Hematopoietic multipotent progenitor cell treated with erythropoietin and hydrocortisone succinate and interleukin-3 and kit ligand, for 17 days (in vitro differentiated cells): ENCODE results near the gene HEBP2.
"Not testable (repeated sequence)": the region's sequence is repeated elsewhere in the genome, so short reads cannot be mapped to it uniquely, and the experiment has no call there.

Source experiments
- DNase-seq: peaks from one replicate; pipeline ENCODE4 v3.0.0-alpha.2; 2015; ENCODE audit warnings: low spot score

HEBP2 gene

GRCh38 chr6:138403801-138404665 is at the start of gene HEBP2:
Gene HEBP2 (plus strand): TSS chr6:138404223. CDS start chr6:138404496, 273 bp downstream.
- peak; percentile 59 for DNase-seq

- DNase-seq: no peak
Observed at GRCh38 chr6:138357928-138358327, 46.1 kb upstream of the HEBP2 start.

- not testable (repeated sequence) for DNase-seq
Observed at GRCh38 chr6:138368684-138369083, 35.3 kb upstream of the HEBP2 start.

GRCh38 chr6:138370631-138371451 is 33.2 kb upstream of the HEBP2 start:
- no peak for DNase-seq

GRCh38 chr6:138371452-138371711 is 32.6 kb upstream of the HEBP2 start:
- no peak for DNase-seq

GRCh38 chr6:138371720-138372119 is 32.3 kb upstream of the HEBP2 start:
- no peak for DNase-seq

GRCh38 chr6:138372711-138373463 is 31.1 kb upstream of the HEBP2 start:
- no peak for DNase-seq

GRCh38 chr6:138374230-138374629 is 29.8 kb upstream of the HEBP2 start:
- DNase-seq: no peak

GRCh38 chr6:138374815-138375214 is 29.2 kb upstream of the HEBP2 start:
- no peak for DNase-seq

GRCh38 chr6:138377042-138377441 is 27.0 kb upstream of the HEBP2 start:
- no peak for DNase-seq

GRCh38 chr6:138377844-138378243 is 26.2 kb upstream of the HEBP2 start, which contains the start of gene SMIM28:
Gene SMIM28 (plus strand): TSS chr6:138377905. CDS start chr6:138378073, 168 bp downstream.
- DNase-seq: no peak

- DNase-seq: no peak
Observed at GRCh38 chr6:138378463-138378862, 25.6 kb upstream of the HEBP2 start.

- no peak for DNase-seq
Observed at GRCh38 chr6:138382498-138383265, 21.3 kb upstream of the HEBP2 start.

GRCh38 chr6:138383776-138384175 is 20.2 kb upstream of the HEBP2 start:
- no peak for DNase-seq

GRCh38 chr6:138386897-138387296 is 17.1 kb upstream of the HEBP2 start:
- DNase-seq: no peak

GRCh38 chr6:138387577-138388368 is 16.2 kb upstream of the HEBP2 start:
- no peak for DNase-seq

GRCh38 chr6:138389551-138389950 is 14.5 kb upstream of the HEBP2 start:
- DNase-seq: no peak

GRCh38 chr6:138393871-138394783 is 9.9 kb upstream of the HEBP2 start:
- no peak for DNase-seq

- DNase-seq: no peak
Observed at GRCh38 chr6:138396709-138397108, 7.3 kb upstream of the HEBP2 start.
